B cell (primary cell): ENCODE data around the gene EPX.

Source experiments
- CTCF ChIP-seq: fragments of 200-600 bp; IDR thresholded peaks from one replicate; pipeline ENCODE4 v1.8.0; 2022; ENCODE audit warnings: antibody characterized with exemption, mild to moderate bottlenecking
- EZH2 ChIP-seq: IDR thresholded peaks from 2 replicates; pipeline ENCODE4 v1.6.1; 2012; ENCODE audit warnings: borderline replicate concordance, low read depth, mild to moderate bottlenecking, moderate library complexity, low read length; ENCODE audit not compliant: insufficient read depth, poor library complexity, severe bottlenecking

- TF ChIP-seq CTCF = no peak
- TF ChIP-seq EZH2 = no peak
Observed at GRCh38 chr17:58187063-58187462, 5.5 kb upstream of the EPX start.
